Measurements from ENCODE around the gene STXBP5. TPM values are rescaled to one million over a fixed set of nuclear protein-coding genes. Genes with fewer than 3 reads are reported as not detected.

The STXBP5 gene
- total RNA-seq, 4 donors from 2014 or later: 26.9 to 45.9 (median 29.3) TPM

DNA sequence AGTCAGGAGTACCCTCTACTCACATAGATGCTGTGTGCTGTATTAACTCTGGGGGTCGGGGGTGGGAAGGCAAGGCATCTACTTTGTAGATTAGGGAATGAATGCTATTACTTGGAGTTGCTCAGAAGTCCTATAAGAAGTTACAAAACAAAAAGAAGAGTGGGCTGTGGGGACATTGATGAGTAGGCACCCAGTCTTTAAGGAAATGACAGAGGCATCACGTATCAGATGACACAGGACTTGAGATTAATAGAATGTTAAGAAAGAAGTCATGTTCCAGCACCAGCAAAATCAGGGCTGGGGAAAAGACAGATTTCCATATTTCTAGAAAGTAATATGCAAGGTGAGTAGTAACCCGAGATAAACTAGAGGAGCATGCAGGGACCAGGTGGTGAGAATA is 19.0 kb upstream of the STXBP5 start:
- TF ChIP-seq, protein P1, sequence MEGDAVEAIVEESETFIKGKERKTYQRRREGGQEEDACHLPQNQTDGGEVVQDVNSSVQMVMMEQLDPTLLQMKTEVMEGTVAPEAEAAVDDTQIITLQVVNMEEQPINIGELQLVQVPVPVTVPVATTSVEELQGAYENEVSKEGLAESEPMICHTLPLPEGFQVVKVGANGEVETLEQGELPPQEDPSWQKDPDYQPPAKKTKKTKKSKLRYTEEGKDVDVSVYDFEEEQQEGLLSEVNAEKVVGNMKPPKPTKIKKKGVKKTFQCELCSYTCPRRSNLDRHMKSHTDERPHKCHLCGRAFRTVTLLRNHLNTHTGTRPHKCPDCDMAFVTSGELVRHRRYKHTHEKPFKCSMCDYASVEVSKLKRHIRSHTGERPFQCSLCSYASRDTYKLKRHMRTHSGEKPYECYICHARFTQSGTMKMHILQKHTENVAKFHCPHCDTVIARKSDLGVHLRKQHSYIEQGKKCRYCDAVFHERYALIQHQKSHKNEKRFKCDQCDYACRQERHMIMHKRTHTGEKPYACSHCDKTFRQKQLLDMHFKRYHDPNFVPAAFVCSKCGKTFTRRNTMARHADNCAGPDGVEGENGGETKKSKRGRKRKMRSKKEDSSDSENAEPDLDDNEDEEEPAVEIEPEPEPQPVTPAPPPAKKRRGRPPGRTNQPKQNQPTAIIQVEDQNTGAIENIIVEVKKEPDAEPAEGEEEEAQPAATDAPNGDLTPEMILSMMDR (IDR thresholded peaks at IDR 0.05): no peak
- no peak for TF ChIP-seq POLR2A (IDR thresholded peaks at IDR 0.05)
- Histone ChIP-seq H3K27ac (no peak overlapping the region), H3K27me3 (no peaks in the 10 kb centered on the region), H3K4me1 (no peaks in the 10 kb centered on the region), H3K36me3 (no peaks in the 10 kb centered on the region), H3K4me3 (replicated peaks in 1 of 3) (no peak overlapping the region), H3K9me3 (no peaks in the 10 kb centered on the region)
- 89 to 90% methylated on average over 3 of the region's 3 CpGs for WGBS, 2 donors
- intact Hi-C loops (cut with DNase I): no loop called here
- DNase-seq: no peak

DNA sequence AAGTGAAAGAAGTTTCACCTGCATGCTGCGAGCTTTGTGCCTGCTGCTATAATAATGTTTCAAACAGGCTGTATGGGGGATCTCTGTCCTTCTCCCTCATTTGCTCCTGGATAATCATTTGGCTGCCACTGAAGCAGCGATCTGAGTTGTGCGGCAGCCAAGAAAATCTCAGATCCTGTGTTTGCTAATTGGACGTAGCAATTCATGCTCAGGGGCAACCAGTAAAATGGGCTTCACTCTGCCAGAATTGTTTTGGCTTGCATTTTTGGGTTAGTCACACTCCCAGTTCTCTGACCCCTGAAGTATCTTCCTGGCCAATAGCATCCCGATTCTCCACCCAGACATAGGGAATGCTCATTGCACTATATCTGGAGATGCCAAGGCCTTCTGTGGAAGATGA is 13.7 kb upstream of the STXBP5 start:
- Histone ChIP-seq H3K4me1 (no peaks in the 10 kb centered on the region), H3K9me3 (no peaks in the 10 kb centered on the region), H3K4me3 (replicated peaks in 1 of 3) (no peak overlapping the region), H3K27ac (no peak overlapping the region), H3K36me3 (no peaks in the 10 kb centered on the region), H3K27me3 (no peaks in the 10 kb centered on the region)
- no peak for DNase-seq
- 73 to 82% methylated on average over 5 of the region's 5 CpGs for WGBS, 2 donors
- TF ChIP-seq, protein P1 (IDR thresholded peaks at IDR 0.05): no peak
- no peak for TF ChIP-seq POLR2A (IDR thresholded peaks at IDR 0.05)
- intact Hi-C loops (cut with DNase I): no loop called here

DNA sequence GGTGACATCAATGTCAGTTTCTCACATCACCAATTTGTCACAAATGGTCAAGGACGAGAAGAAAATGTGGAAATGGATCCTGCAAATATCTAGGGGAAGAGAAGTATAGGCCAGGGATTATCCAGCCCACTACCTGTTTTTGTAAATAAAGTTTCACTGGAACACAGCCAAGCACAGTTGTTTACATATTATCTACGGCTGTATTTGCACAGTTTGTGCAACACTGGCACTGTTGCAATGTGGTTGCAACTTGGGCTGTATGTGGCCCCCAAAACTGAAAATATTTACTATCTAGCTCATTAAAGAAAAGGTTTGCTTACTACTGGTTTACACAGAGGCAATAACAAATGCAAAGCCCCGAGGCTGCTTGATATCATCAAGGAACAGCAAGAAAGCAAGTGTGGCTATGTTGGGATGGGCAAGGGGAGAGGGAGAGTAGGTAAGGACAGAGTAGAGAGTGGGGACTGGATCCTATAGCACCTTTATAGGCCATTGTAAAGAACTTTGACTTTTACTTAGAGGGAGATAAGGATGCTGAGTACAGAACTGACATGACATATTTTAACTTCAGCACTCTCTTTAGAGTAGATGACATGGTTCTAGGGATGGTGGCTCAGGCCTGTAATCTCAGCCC is 11.8 kb upstream of the STXBP5 start:
- Histone ChIP-seq H3K9me3 (no peaks in the 10 kb centered on the region), H3K4me1 (no peaks in the 10 kb centered on the region), H3K27me3 (no peaks in the 10 kb centered on the region), H3K27ac (no peak overlapping the region), H3K36me3 (no peaks in the 10 kb centered on the region), H3K4me3 (replicated peaks in 1 of 3) (no peak overlapping the region)
- TF ChIP-seq POLR2A (IDR thresholded peaks at IDR 0.05): no peak
- TF ChIP-seq, protein P1 (IDR thresholded peaks at IDR 0.05): no peak
- intact Hi-C loops (cut with DNase I): no loop called here
- 83 to 87% methylated on average over 3 of the region's 3 CpGs for WGBS, 2 donors
- DNase-seq: no peak

DNA sequence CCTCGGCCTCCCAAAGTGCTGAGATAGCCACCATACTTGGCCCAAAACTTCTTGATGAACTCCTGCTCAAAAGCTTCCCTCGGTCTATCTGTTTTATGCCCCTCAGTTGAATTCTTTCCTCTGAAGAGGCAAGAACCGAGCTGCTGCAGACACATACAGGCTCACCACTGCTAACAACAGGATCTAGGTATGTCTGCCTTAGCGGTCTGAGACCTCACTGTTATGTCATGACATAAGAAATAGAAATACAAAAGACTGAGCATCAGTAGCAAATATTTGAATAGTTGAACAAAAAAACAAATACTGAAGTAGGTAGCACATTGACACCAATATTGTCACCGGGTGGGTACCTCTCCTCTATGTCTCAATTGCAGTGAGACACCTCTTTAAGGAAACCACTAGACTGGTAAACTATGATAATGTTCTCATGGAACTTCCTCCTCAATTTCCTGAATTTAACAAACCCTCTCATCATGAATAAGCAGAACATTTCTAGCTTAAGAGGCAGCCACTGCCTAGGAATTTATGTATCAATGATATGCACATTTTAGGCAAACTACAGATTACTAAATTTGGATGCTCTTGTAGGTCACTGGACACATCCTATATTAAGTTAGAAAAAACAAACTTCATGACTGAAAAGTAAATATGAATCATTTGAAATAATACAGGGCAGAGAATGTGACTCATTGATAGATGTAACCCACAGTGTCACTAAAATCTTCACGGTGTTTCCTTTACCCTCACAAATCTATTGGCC is 9.4 kb upstream of the STXBP5 start:
- no peak overlapping the region for H3K4me3 ChIP-seq (replicated peaks in 1 of 3)
- no peak overlapping the region for H3K27ac ChIP-seq
- intact Hi-C loops (cut with DNase I): no loop called here
- H3K9me3 ChIP-seq: no peaks in the 10 kb centered on the region
- DNase-seq: no peak
- H3K27me3 ChIP-seq: no peaks in the 10 kb centered on the region
- TF ChIP-seq, protein P1 (IDR thresholded peaks at IDR 0.05): no peak
- no peak for TF ChIP-seq POLR2A (IDR thresholded peaks at IDR 0.05)
- no peaks in the 10 kb centered on the region for H3K4me1 ChIP-seq
- WGBS, 2 donors: 91 to 92% methylated on average over 6 of the region's 6 CpGs
- H3K36me3 ChIP-seq: no peaks in the 10 kb centered on the region

DNA sequence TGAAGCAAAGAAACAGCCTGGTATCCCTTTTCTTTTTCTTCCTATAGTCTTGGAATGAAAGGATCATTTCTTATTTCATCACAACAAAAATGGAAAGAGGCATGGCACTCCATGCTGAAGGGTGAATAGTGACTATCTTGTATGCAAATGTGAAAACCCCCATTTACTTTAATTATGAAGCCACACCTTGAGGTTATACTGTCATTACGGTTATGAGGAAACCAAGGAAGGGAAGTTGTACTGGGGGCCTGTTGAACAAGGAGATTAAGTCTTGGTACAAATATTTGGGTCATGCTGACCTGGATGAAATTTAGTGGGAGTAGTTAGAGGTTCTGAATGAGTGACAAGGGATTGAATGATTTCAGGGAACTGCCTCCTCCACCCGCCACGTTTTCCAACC is 8.7 kb upstream of the STXBP5 start:
- DNase-seq: no peak
- no peaks in the 10 kb centered on the region for H3K9me3 ChIP-seq
- 89 to 96% methylated on average over 3 of the region's 3 CpGs for WGBS, 2 donors
- no peaks in the 10 kb centered on the region for H3K4me1 ChIP-seq
- H3K4me3 ChIP-seq (replicated peaks in 1 of 3): no peak overlapping the region
- no peaks in the 10 kb centered on the region for H3K27me3 ChIP-seq
- TF ChIP-seq, protein P1 (IDR thresholded peaks at IDR 0.05): no peak
- TF ChIP-seq POLR2A (IDR thresholded peaks at IDR 0.05): no peak
- H3K27ac ChIP-seq: no peak overlapping the region
- intact Hi-C loops (cut with DNase I): no loop called here
- H3K36me3 ChIP-seq: no peaks in the 10 kb centered on the region

All from thyroid gland (tissue), 4 donors.